ENCODE data around the gene SYNGR3. TPM values are rescaled to one million over a fixed set of nuclear protein-coding genes. Genes with fewer than 3 reads are reported as not detected.

SYNGR3 gene
- total RNA-seq, 1 experiment from 2014 or later, result 11.9 TPM

DNA sequence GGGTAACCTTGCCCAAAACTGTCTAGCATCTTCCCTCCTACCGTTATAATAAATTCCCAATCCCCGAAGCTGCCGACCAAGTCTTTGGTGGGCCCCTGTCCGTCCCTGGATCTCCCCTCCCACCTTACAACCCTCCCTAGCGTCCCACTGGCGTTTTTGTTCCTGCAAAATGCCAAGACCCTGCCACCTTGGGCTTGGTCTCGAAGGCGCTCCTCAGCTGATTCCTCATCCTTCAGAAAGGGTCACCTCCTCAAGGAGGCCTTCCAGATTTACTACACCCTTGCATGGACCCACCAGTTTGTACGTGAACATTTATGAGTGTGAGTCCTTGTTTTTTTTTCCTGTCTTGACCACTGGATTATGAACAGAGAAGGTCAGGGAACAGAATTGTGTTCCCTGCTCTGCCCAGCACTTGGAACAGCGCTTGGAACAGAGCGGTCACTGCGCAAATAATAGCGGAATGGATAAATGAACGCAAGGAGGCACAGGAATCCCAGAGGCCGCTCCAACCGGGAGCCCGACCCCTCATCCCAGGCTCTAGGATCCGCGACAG, 6.7 kb upstream of the SYNGR3 start:
- peaks cover 2% of the 10 kb centered on the region for H4K20me1 ChIP-seq (ENCODE audit: control insufficient read depth, insufficient read depth, insufficient read length)
- Mint-ChIP-seq H3K27me3 (ENCODE audit: low read depth) (peaks cover 46% of the 10 kb centered on the region), H3K4me1 (peaks cover 19 to 26% of the 10 kb centered on the region in 2 experiments), H3K9me3 (no peaks in the 10 kb centered on the region), H3K4me3 (peak overlapping the region; percentile 52 to 75), H3K27ac (peak overlapping the region in 2 of 3 experiments; percentile 50 to 58; a peak in 2 of 7 replicates), H3K36me3 (ENCODE audit: insufficient read depth in 1 of 3, low read depth in 3 of 3) (peaks cover 0 to 20% (median 18%) of the 10 kb centered on the region in 3 experiments)
- H3K23ac ChIP-seq (ENCODE audit: insufficient read length, low read depth, low read length), result no peak overlapping the region
- no peak overlapping the region for H3K14ac ChIP-seq (ENCODE audit: insufficient read depth, low read length)
- H2BK12ac ChIP-seq (ENCODE audit: insufficient read length, low read depth, low read length), result no peak overlapping the region
- no peaks in the 10 kb centered on the region for H3K4me1 ChIP-seq (ENCODE audit: insufficient read depth, low read length)
- no peaks in the 10 kb centered on the region for H3K79me1 ChIP-seq (ENCODE audit: insufficient read depth, low read depth, low read length, poor library complexity, severe bottlenecking)
- H3K9ac ChIP-seq (ENCODE audit: extremely low read depth, insufficient read length, low read length), result no peak overlapping the region
- H4K8ac ChIP-seq (replicated peaks; ENCODE audit: insufficient read length, low read depth, low read length), result no peak overlapping the region
- DNase-seq, result no peak
- H2BK5ac ChIP-seq (ENCODE audit: insufficient read length, low read length), result no peak overlapping the region
- no peak overlapping the region for H3K4ac ChIP-seq (ENCODE audit: low read depth, low read length)
- no peak overlapping the region for H2BK120ac ChIP-seq (ENCODE audit: low read depth, low read length, poor library complexity, severe bottlenecking)
- TF ChIP-seq, protein P1, sequence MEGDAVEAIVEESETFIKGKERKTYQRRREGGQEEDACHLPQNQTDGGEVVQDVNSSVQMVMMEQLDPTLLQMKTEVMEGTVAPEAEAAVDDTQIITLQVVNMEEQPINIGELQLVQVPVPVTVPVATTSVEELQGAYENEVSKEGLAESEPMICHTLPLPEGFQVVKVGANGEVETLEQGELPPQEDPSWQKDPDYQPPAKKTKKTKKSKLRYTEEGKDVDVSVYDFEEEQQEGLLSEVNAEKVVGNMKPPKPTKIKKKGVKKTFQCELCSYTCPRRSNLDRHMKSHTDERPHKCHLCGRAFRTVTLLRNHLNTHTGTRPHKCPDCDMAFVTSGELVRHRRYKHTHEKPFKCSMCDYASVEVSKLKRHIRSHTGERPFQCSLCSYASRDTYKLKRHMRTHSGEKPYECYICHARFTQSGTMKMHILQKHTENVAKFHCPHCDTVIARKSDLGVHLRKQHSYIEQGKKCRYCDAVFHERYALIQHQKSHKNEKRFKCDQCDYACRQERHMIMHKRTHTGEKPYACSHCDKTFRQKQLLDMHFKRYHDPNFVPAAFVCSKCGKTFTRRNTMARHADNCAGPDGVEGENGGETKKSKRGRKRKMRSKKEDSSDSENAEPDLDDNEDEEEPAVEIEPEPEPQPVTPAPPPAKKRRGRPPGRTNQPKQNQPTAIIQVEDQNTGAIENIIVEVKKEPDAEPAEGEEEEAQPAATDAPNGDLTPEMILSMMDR (conservative IDR thresholded peaks at IDR 0.05), result no peak
- no peak overlapping the region for H4K5ac ChIP-seq (ENCODE audit: insufficient read length, low read depth, low read length)
- H3K4me2 ChIP-seq (ENCODE audit: insufficient read depth, insufficient read length, low read length), result peak overlapping the region; percentile 16
- no peak overlapping the region for H2BK15ac ChIP-seq (ENCODE audit: low read depth, low read length)
- no peak overlapping the region for H3T11ph ChIP-seq (ENCODE audit: low read length)
- H3K79me2 ChIP-seq (ENCODE audit: insufficient read depth, low read length), result no peaks in the 10 kb centered on the region; the same call in 1 of the 2 replicates
- no peak overlapping the region for H2BK20ac ChIP-seq (ENCODE audit: low read depth, low read length, poor library complexity, severe bottlenecking)
- H3K27ac ChIP-seq (ENCODE audit: insufficient read length, low read depth, low read length), result no peak overlapping the region
- peaks cover 22% of the 10 kb centered on the region for H3K27me3 ChIP-seq (ENCODE audit: insufficient read depth, low read length)
- no peak overlapping the region for H2AFZ ChIP-seq (ENCODE audit: low read length)
- no CpG with 5 or more reads among the region's 19 CpGs for WGBS (ENCODE audit: extremely low coverage, insufficient read length, low lambda C conversion rate)
- no peak overlapping the region for H3K56ac ChIP-seq (ENCODE audit: insufficient read length, low read depth, low read length)
- no peaks in the 10 kb centered on the region for H3K9me3 ChIP-seq (ENCODE audit: control insufficient read depth, low read depth, low read length)
- H2AK5ac ChIP-seq (ENCODE audit: insufficient read length, low read length), result no peak overlapping the region
- no peak overlapping the region for H3K18ac ChIP-seq (ENCODE audit: insufficient read length, low read depth, low read length)
- H3K23me2 ChIP-seq (ENCODE audit: insufficient read length, low read depth, low read length, poor library complexity, severe bottlenecking), result peaks cover 24% of the 10 kb centered on the region
- H4K91ac ChIP-seq (ENCODE audit: insufficient read length, low read depth, low read length), result no peak overlapping the region
